SU-DHL-6 (cell line): ENCODE data around the gene POLN.
"Not testable (repeated sequence)": the region's sequence is repeated elsewhere in the genome, so short reads cannot be mapped to it uniquely, and the experiment has no call there.

Source experiments
- H2AFZ ChIP-seq: fragments of 200-600 bp; sonication (generic); 2 replicates; pipeline ENCODE4 v1.6.1; 2014; ENCODE audit warnings: low read depth, mild to moderate bottlenecking, moderate library complexity, mixed read lengths, antibody characterized with exemption, low read length; ENCODE audit not compliant: severe bottlenecking
- H3F3A ChIP-seq: fragments of 200-600 bp; shearing (Covaris generic); 2 replicates; pipeline ENCODE4 v1.6.0; 2016; ENCODE audit warnings: antibody characterized with exemption, mild to moderate bottlenecking; ENCODE audit not compliant: insufficient read depth
- H3K27ac ChIP-seq: fragments of 200-600 bp; sonication (generic); 2 replicates; pipeline ENCODE4 v1.5.1; 2016; ENCODE audit warnings: low read depth, mild to moderate bottlenecking, low read length, moderate library complexity, mixed read lengths
- H3K27me3 ChIP-seq: fragments of 200-600 bp; sonication (generic), shearing (Covaris generic); 2 replicates; pipeline ENCODE4 v1.6.0; 2014; ENCODE audit warnings: mild to moderate bottlenecking, low read length
- H3K36me3 ChIP-seq: fragments of 200-600 bp; sonication (generic); 2 replicates; pipeline ENCODE4 v1.6.1; 2014; ENCODE audit warnings: mild to moderate bottlenecking, low read length, mixed read lengths
- H3K4me2 ChIP-seq: fragments of 300-600, 200-600 bp; shearing (Covaris generic), sonication (generic); 2 replicates; pipeline ENCODE4 v1.6.0; 2014; ENCODE audit warnings: low read length, low read depth, mild to moderate bottlenecking; ENCODE audit not compliant: poor library complexity, severe bottlenecking
- H3K4me3 ChIP-seq: fragments of 200-600 bp; sonication (generic); 2 replicates; pipeline ENCODE4 v1.5.1; 2014; ENCODE audit warnings: antibody characterized with exemption, low read length, mild to moderate bottlenecking, mixed read lengths; ENCODE audit not compliant: insufficient read depth, poor library complexity, severe bottlenecking
- H3K79me2 ChIP-seq: fragments of 200-600 bp; sonication (generic); 2 replicates; pipeline ENCODE4 v1.6.1; 2014; ENCODE audit warnings: mild to moderate bottlenecking, low read length, moderate library complexity; ENCODE audit not compliant: insufficient read depth
- H3K9ac ChIP-seq: fragments of 200-600 bp; sonication (generic); 2 replicates; pipeline ENCODE4 v1.7.0; 2014; ENCODE audit warnings: mild to moderate bottlenecking, low read length
- H3K9me2 ChIP-seq: fragments of 200-600 bp; sonication (generic); replicated peaks from 2 replicates; pipeline ENCODE4 v1.6.1; 2014; ENCODE audit warnings: low read length; ENCODE audit not compliant: insufficient read depth
- H3K9me3 ChIP-seq: fragments of 200-600 bp; sonication (generic); 2 replicates; pipeline ENCODE4 v1.6.1; 2014; ENCODE audit warnings: low read length, mixed read lengths; ENCODE audit not compliant: insufficient read depth
- H4K20me1 ChIP-seq: fragments of 200-600 bp; sonication (generic); 2 replicates; pipeline ENCODE4 v1.6.1; 2014; ENCODE audit warnings: low read depth, mild to moderate bottlenecking, antibody characterized with exemption, low read length, moderate library complexity, mixed read lengths
- CTCF ChIP-seq: fragments of 200-600 bp; sonication (generic); IDR thresholded peaks from one replicate; pipeline ENCODE4 v1.5.1; 2017; ENCODE audit warnings: antibody characterized with exemption, mild to moderate bottlenecking, low read length, moderate library complexity; ENCODE audit not compliant: insufficient read depth, poor library complexity, severe bottlenecking
- EZH2phosphoT487 ChIP-seq: fragments of 200-600 bp; sonication (generic), shearing (Covaris generic); conservative IDR thresholded peaks from 2 replicates; pipeline ENCODE4 v1.6.1; 2018; ENCODE audit warnings: mild to moderate bottlenecking, antibody characterized with exemption, low read length, moderate library complexity, mixed read lengths

POLN gene

DNA sequence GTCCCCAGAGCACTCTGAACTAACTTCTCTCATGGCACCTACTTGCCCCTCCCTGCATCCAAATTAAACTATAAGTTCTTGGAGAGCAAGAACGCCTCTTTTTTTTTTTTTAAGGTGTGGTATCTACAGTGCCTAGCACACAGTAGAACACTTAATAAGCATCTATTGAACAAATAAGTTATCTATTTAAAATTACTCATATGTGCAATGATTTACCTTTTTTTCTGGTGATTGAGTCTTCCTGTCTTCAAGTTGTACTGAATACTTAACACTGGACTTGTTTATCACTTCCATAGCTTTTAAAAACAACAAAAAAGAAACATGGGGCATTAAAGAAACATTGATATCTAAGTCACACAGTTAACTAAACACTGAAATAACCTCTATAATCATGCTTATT is 29.1 kb downstream of the POLN start:
- no peaks in the 10 kb centered on the region for H3K27me3 ChIP-seq
- H3K4me2 ChIP-seq = no peak overlapping the region
- no peaks in the 10 kb centered on the region; the same call in 1 of the 2 replicates for H4K20me1 ChIP-seq
- H2AFZ ChIP-seq = no peak overlapping the region
- no peaks in the 10 kb centered on the region for H3K36me3 ChIP-seq
- no peaks in the 10 kb centered on the region for H3K9me2 ChIP-seq
- H3K4me3 ChIP-seq = no peak overlapping the region
- TF ChIP-seq CTCF (no peak), EZH2phosphoT487 (no peak)
- no peak overlapping the region for H3K9ac ChIP-seq
- H3K9me3 ChIP-seq = no peaks in the 10 kb centered on the region
- no peaks in the 10 kb centered on the region for H3F3A ChIP-seq
- no peak overlapping the region for H3K27ac ChIP-seq
- no peaks in the 10 kb centered on the region for H3K79me2 ChIP-seq

DNA sequence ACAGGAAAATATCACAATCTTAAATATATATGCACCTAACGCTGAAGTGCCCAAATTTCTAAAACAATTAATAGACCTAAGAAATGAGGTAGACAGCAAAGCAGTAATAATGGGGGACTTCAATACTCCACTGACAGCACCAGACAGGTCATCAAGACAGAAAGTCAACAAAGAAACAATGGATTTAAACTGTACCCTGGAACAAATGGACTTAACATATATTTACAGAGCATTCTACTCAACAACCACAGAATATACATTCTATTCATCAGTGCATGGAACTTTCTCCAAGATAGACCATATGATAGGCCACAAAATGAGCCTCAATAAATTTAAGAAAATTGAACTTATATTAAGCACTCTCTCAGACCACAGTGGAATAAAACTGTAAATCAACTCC is 39.1 kb downstream of the POLN start:
- H3K27ac ChIP-seq, H3F3A ChIP-seq, H3K9me3 ChIP-seq, H3K4me3 ChIP-seq, H2AFZ ChIP-seq, H3K9me2 ChIP-seq, H3K9ac ChIP-seq, H4K20me1 ChIP-seq, H3K27me3 ChIP-seq, H3K4me2 ChIP-seq, H3K36me3 ChIP-seq, H3K79me2 ChIP-seq: not testable (repeated sequence)

GRCh38 chr4:2194496-2194895 is 47.4 kb downstream of the POLN start:
- Histone ChIP-seq H3K4me3 (no peak overlapping the region), H3K9me2 (no peaks in the 10 kb centered on the region), H3K27me3 (no peaks in the 10 kb centered on the region), H3K27ac (no peak overlapping the region), H3K4me2 (no peak overlapping the region), H3K9ac (no peak overlapping the region), H3K9me3 (no peaks in the 10 kb centered on the region), H4K20me1 (no peaks in the 10 kb centered on the region), H3K79me2 (no peaks in the 10 kb centered on the region), H3K36me3 (no peaks in the 10 kb centered on the region), H2AFZ (no peak overlapping the region), H3F3A (no peaks in the 10 kb centered on the region)
- TF ChIP-seq CTCF (no peak), EZH2phosphoT487 (no peak)

GRCh38 chr4:2193326-2193725 is 48.6 kb downstream of the POLN start:
- Histone ChIP-seq H3K27me3 (no peaks in the 10 kb centered on the region), H3K36me3 (no peaks in the 10 kb centered on the region), H3K4me3 (no peak overlapping the region), H3K27ac (no peak overlapping the region), H4K20me1 (no peaks in the 10 kb centered on the region), H3K4me2 (no peak overlapping the region), H2AFZ (no peak overlapping the region), H3K9ac (no peak overlapping the region), H3F3A (no peaks in the 10 kb centered on the region), H3K9me3 (no peaks in the 10 kb centered on the region), H3K79me2 (no peaks in the 10 kb centered on the region), H3K9me2 (no peaks in the 10 kb centered on the region)
- TF ChIP-seq CTCF = no peak
- TF ChIP-seq EZH2phosphoT487 = no peak
